ENCODE measurements around the gene CSE1L. TPM values are rescaled to one million over a fixed set of nuclear protein-coding genes. Genes with fewer than 3 reads are reported as not detected.

The CSE1L gene
- total and polyA plus RNA-seq, 12 donors = 19.1 to 91.6 (median 44.4) TPM

DNA sequence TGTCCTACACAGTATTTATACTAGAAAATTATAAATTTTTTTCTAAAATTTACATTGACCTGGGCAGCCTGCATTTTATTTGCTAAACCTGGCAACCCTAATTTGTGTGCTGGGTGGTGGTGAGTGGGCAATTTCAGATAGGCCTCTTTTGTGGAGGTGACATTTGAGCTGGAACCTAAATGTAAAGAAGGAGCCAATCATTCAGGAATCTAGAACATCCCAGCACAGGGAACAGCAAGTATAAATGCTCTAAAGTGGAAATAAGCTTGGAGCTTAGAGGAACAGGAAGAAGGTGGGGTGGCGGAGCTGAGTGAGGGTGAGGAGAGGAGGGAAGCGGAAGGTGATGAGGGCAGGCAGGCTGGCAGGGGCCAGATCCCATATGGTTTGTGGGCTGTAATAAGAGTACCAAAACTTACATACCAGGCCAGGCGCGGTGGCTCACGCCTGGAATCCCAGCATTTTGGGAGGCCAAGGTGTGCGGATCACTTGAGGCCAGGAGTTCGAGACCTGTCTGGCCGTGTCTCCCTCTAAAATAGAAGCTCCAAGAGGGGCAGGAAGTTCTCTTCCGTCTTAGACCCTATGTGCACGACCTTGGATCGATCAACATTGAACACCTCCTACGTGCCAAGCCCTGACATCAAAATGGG is 549 bp upstream of the CSE1L start:
- Histone ChIP-seq H3K9me3 (replicated peaks in 1 of 3) (no peaks in the 10 kb centered on the region), H3K27me3 (no peaks in the 10 kb centered on the region), H3K27ac (peak overlapping the region; percentile 82 to 93 (median 91)), H3K36me3 (replicated peaks in 1 of 2) (no peaks in the 10 kb centered on the region), H3K4me1 (replicated peaks in 1 of 2) (peaks cover 4 to 19% of the 10 kb centered on the region in 2 donors), H3K4me3 (peak overlapping the region in 2 of 4 donors; percentile 61 to 92)
- 7 to 16% (median 10%) methylated on average over 5 to 12 of the region's 12 CpGs for WGBS, 4 donors
- intact Hi-C loops (cut with DNase I) = no loop called here
- DNase-seq = peak in 6 of 7 donors; percentile 38 to 52 (median 41)
- TF ChIP-seq, protein P1, sequence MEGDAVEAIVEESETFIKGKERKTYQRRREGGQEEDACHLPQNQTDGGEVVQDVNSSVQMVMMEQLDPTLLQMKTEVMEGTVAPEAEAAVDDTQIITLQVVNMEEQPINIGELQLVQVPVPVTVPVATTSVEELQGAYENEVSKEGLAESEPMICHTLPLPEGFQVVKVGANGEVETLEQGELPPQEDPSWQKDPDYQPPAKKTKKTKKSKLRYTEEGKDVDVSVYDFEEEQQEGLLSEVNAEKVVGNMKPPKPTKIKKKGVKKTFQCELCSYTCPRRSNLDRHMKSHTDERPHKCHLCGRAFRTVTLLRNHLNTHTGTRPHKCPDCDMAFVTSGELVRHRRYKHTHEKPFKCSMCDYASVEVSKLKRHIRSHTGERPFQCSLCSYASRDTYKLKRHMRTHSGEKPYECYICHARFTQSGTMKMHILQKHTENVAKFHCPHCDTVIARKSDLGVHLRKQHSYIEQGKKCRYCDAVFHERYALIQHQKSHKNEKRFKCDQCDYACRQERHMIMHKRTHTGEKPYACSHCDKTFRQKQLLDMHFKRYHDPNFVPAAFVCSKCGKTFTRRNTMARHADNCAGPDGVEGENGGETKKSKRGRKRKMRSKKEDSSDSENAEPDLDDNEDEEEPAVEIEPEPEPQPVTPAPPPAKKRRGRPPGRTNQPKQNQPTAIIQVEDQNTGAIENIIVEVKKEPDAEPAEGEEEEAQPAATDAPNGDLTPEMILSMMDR (IDR thresholded peaks at IDR 0.05) = no peak
- TF ChIP-seq POLR2A (IDR thresholded peaks at IDR 0.05) = no peak

DNA sequence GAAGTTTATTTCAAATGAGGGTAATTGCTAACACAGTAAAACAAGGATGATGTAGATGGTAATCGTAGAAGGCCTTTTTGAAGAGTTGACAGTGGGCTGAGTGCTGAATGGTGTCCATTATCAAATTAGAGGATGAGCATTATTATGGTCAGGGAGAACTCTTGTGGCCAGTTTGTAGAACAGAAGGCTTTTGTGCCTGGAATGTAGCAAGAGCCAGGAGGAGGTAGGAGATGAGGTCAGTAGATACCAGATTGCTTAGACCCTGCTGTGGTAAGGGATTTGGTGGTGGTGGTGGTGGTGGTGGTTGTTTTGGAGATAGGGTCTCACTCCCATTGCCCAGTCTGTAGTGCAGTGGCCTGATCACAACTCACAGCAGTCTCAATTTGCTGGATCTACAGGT is 6.2 kb downstream of the CSE1L start:
- Histone ChIP-seq H3K4me3 (no peak overlapping the region), H3K36me3 (replicated peaks in 1 of 2) (no peaks in the 10 kb centered on the region), H3K27ac (no peak overlapping the region), H3K4me1 (replicated peaks in 1 of 2) (peaks cover 10 to 40% of the 10 kb centered on the region in 2 donors), H3K9me3 (replicated peaks in 1 of 3) (no peaks in the 10 kb centered on the region), H3K27me3 (no peaks in the 10 kb centered on the region)
- intact Hi-C loops (cut with DNase I) = no loop called here
- TF ChIP-seq, protein P1 (IDR thresholded peaks at IDR 0.05) = no peak
- no peak for TF ChIP-seq POLR2A (IDR thresholded peaks at IDR 0.05)
- 69 to 77% (median 74%) methylated on average over 1 of the region's 1 CpG for WGBS, 4 donors
- DNase-seq = no peak

DNA sequence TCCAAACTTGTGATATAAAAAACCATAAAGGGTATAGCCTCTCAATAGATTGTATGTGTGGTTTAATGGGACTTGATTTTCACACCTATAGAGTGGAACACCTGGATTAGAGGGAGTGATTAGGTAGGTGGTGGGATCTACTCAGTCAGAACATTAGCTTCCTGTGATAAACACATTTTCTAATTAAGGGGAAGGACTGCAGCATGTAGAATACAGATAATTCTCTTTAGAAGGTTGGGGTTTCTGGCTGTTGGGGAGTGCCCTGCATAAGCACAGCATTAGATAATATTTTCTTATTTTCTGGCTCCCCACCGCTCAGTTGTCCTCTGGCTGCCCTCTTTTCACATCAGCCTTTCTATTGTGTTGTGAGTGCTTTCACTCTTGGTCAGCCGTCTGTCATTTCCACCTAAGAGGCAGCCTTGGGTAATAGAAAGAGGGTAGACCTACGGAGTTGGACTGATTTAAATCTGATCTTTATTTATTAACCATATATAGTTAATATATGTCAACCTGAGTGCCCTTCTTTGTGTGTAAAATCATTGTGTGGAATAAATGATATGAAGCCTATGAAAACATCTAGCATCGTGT is 8.0 kb downstream of the CSE1L start:
- intact Hi-C loops (cut with DNase I) = no loop called here
- peaks cover 10 to 33% of the 10 kb centered on the region in 2 donors for H3K4me1 ChIP-seq (replicated peaks in 1 of 2)
- H3K36me3 ChIP-seq (replicated peaks in 1 of 2) = no peaks in the 10 kb centered on the region
- WGBS, 4 donors = 72 to 77% (median 74%) methylated on average over 4 of the region's 4 CpGs
- peak overlapping the region in 1 of 5 donors; percentile 41 for H3K27ac ChIP-seq
- DNase-seq = no peak
- no peak overlapping the region for H3K4me3 ChIP-seq
- H3K9me3 ChIP-seq (replicated peaks in 1 of 3) = no peaks in the 10 kb centered on the region
- no peaks in the 10 kb centered on the region for H3K27me3 ChIP-seq
- TF ChIP-seq POLR2A (IDR thresholded peaks at IDR 0.05) = no peak
- TF ChIP-seq, protein P1 (IDR thresholded peaks at IDR 0.05) = no peak

DNA sequence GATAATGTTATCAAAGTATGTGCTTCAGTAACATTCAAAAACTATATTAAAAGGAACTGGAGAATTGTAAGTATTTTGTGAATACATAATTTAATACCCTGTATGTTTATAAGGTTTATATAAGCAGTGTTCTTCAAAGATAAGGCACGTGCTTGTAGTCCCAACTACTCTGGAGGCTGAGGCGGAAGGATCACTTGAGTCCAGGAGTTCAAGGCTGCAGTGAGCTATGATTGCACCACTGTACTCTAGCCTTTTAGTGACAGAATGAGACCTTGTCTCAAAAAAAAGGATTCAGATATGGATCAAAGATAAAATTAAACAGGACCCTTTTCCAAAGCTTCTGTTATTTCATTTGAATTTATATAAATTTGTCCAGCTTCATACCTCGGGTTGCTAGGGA is 17.2 kb downstream of the CSE1L start:
- intact Hi-C loops (cut with DNase I) = no loop called here
- H3K27ac ChIP-seq = no peak overlapping the region
- TF ChIP-seq, protein P1 (IDR thresholded peaks at IDR 0.05) = no peak
- no peak for TF ChIP-seq POLR2A (IDR thresholded peaks at IDR 0.05)
- no peak overlapping the region for H3K4me3 ChIP-seq
- peaks cover 0 to 50% of the 10 kb centered on the region in 2 donors for H3K36me3 ChIP-seq (replicated peaks in 1 of 2)
- WGBS, 4 donors = 52 to 71% (median 63%) methylated on average over 3 of the region's 3 CpGs
- DNase-seq = no peak
- H3K9me3 ChIP-seq (replicated peaks in 1 of 3) = no peaks in the 10 kb centered on the region
- no peaks in the 10 kb centered on the region for H3K27me3 ChIP-seq
- H3K4me1 ChIP-seq (replicated peaks in 1 of 2) = no peaks in the 10 kb centered on the region

Data from adrenal gland (tissue), 12 donors.